WTC11 (cell line): ENCODE measurements around the gene SP7. TPM values are rescaled to one million over a fixed set of nuclear protein-coding genes. Genes with fewer than 3 reads are reported as not detected.

Source experiments
- ATAC-seq: fragments of 200-7000 bp; cut with Tn5 transposase; 2 replicates; pipeline ENCODE4 v1.10.0; 2021; ENCODE audit warnings: mild to moderate bottlenecking, moderate library complexity
- CTCF ChIA-PET: fragments of 300-600 bp; sonication (Branson Sonifier 250); formaldehyde crosslinking; loops from one replicate; lab custom pipeline; 2021; ENCODE audit warnings: antibody characterized with exemption; lab: Charles Lee
- POLR2A ChIA-PET: fragments of 350-600 bp; sonication (Branson Sonifier 250); formaldehyde crosslinking; loops from one replicate; lab custom pipeline; 2021; ENCODE audit warnings: antibody characterized with exemption; lab: Charles Lee
- DNase-seq: peaks from one replicate; pipeline ENCODE4 v3.0.0; 2021; ENCODE audit warnings: low spot score
- H3K27ac Mint-ChIP-seq: 2 replicates; pipeline ENCODE4 v1.8.0; 2021; ENCODE audit warnings: mixed read lengths
- H3K27me3 Mint-ChIP-seq: 2 replicates; pipeline ENCODE4 v1.8.0; 2021; ENCODE audit warnings: low read depth, mild to moderate bottlenecking, moderate library complexity, mixed read lengths
- H3K36me3 Mint-ChIP-seq: 2 replicates; pipeline ENCODE4 v1.8.0; 2021; ENCODE audit warnings: mixed read lengths
- H3K4me1 Mint-ChIP-seq: 2 replicates; pipeline ENCODE4 v1.8.0; 2022; ENCODE audit warnings: mixed read lengths
- H3K4me3 Mint-ChIP-seq: 2 replicates; pipeline ENCODE4 v1.8.0; 2021; ENCODE audit warnings: mild to moderate bottlenecking, moderate library complexity, mixed read lengths
- H3K9me3 Mint-ChIP-seq: 2 replicates; pipeline ENCODE4 v1.8.0; 2021; ENCODE audit warnings: mixed read lengths
- CREM ChIP-seq: sonication (generic); formaldehyde crosslinking; IDR thresholded peaks from 2 replicates; pipeline ENCODE4 v1.8.1; 2022; ENCODE audit warnings: mild to moderate bottlenecking, missing genetic modification reagents, moderate library complexity
- FOXJ3 ChIP-seq: sonication (generic); formaldehyde crosslinking; IDR thresholded peaks from 2 replicates; pipeline ENCODE4 v1.9.0; 2021; ENCODE audit warnings: missing genetic modification reagents, mild to moderate bottlenecking, borderline replicate concordance
- GTF2I ChIP-seq: fragments of 250-450 bp; sonication (Bioruptor Pico); conservative IDR thresholded peaks from 2 replicates; pipeline ENCODE4 v1.4.0; 2021; ENCODE audit warnings: mild to moderate bottlenecking
- MYBL2 ChIP-seq: sonication (generic); formaldehyde crosslinking; IDR thresholded peaks from 2 replicates; pipeline ENCODE4 v1.8.1; 2023; ENCODE audit warnings: mild to moderate bottlenecking, moderate library complexity, missing genetic modification reagents
- NR1H2 ChIP-seq: sonication (generic); formaldehyde crosslinking; IDR thresholded peaks from 2 replicates; pipeline ENCODE4 v1.9.0; 2021; ENCODE audit warnings: mild to moderate bottlenecking, moderate library complexity, missing genetic modification reagents
- TCF7 ChIP-seq: sonication (generic); formaldehyde crosslinking; IDR thresholded peaks from 2 replicates; pipeline ENCODE4 v1.8.0; 2022; ENCODE audit warnings: mild to moderate bottlenecking, low read depth, missing genetic modification reagents, moderate library complexity
- TP53 ChIP-seq: sonication (generic); formaldehyde crosslinking; IDR thresholded peaks from 2 replicates; pipeline ENCODE4 v1.8.1; 2023; ENCODE audit warnings: mild to moderate bottlenecking, missing genetic modification reagents
- ZNF121 ChIP-seq: sonication (generic); formaldehyde crosslinking; IDR thresholded peaks from 2 replicates; pipeline ENCODE4 v1.8.0; 2023; ENCODE audit warnings: missing genetic modification reagents
- ZNF138 ChIP-seq: sonication (generic); formaldehyde crosslinking; conservative IDR thresholded peaks from 2 replicates; pipeline ENCODE4 v1.8.1; 2022; ENCODE audit warnings: mild to moderate bottlenecking, moderate library complexity, missing genetic modification reagents
- ZNF232 ChIP-seq: sonication (generic); formaldehyde crosslinking; IDR thresholded peaks from 2 replicates; pipeline ENCODE4 v1.8.0; 2022; ENCODE audit warnings: mild to moderate bottlenecking, missing genetic modification reagents
- ZNF317 ChIP-seq: sonication (generic); formaldehyde crosslinking; IDR thresholded peaks from 2 replicates; pipeline ENCODE4 v1.8.1; 2023; ENCODE audit warnings: low read depth, mild to moderate bottlenecking, moderate library complexity, missing genetic modification reagents, borderline replicate concordance
- ZNF396 ChIP-seq: fragments of 250-450 bp; sonication (Bioruptor Pico); IDR thresholded peaks from 2 replicates; pipeline ENCODE4 v1.8.0; 2021; ENCODE audit warnings: mild to moderate bottlenecking, moderate library complexity, borderline replicate concordance
- ZNF671 ChIP-seq: fragments of 250-450 bp; sonication (Bioruptor Pico); IDR thresholded peaks from 2 replicates; pipeline ENCODE4 v1.8.0; 2021; ENCODE audit warnings: mild to moderate bottlenecking
- total RNA-seq: library from RNA; stranded (reverse); gene quantifications from 3 replicates; pipeline ENCODE4 v1.2.3, GENCODE V29; 2021
- TF ChIP-seq, protein P1 (sequence below): sonication (generic); formaldehyde crosslinking; IDR thresholded peaks from 2 replicates; pipeline ENCODE4 v1.8.0; 2023; ENCODE audit warnings: mild to moderate bottlenecking, missing genetic modification reagents
- TF ChIP-seq, protein P2 (sequence below): sonication (generic); formaldehyde crosslinking; IDR thresholded peaks from 2 replicates; pipeline ENCODE4 v1.8.0; 2022; ENCODE audit warnings: mild to moderate bottlenecking, missing genetic modification reagents
- TF ChIP-seq, protein P3 (sequence below): sonication (generic); formaldehyde crosslinking; IDR thresholded peaks from 2 replicates; pipeline ENCODE4 v1.8.1; 2023; ENCODE audit warnings: mild to moderate bottlenecking, missing genetic modification reagents
- TF ChIP-seq, protein P4 (sequence below): fragments of 250-450 bp; sonication (Bioruptor Pico); IDR thresholded peaks from 2 replicates; pipeline ENCODE4 v1.9.0; 2021; ENCODE audit warnings: moderate library complexity, mild to moderate bottlenecking, inconsistent platforms, borderline replicate concordance
- TF ChIP-seq, protein P5 (sequence below): fragments of 250-450 bp; sonication (Bioruptor Pico); IDR thresholded peaks from 2 replicates; pipeline ENCODE4 v1.9.0; 2021; ENCODE audit warnings: mild to moderate bottlenecking, borderline replicate concordance
- TF ChIP-seq, protein P6 (sequence below): fragments of 250-450 bp; sonication (Bioruptor Pico); IDR thresholded peaks from 2 replicates; pipeline ENCODE4 v2.1.2; 2022; ENCODE audit warnings: mild to moderate bottlenecking, moderate library complexity
- TF ChIP-seq, protein P7 (sequence below): fragments of 250-450 bp; sonication (Bioruptor Pico); IDR thresholded peaks from 2 replicates; pipeline ENCODE4 v1.9.0; 2021; ENCODE audit warnings: mild to moderate bottlenecking
- TF ChIP-seq, protein P8 (sequence below): sonication (generic); formaldehyde crosslinking; IDR thresholded peaks from 2 replicates; pipeline ENCODE4 v1.8.1; 2022; ENCODE audit warnings: mild to moderate bottlenecking, moderate library complexity, missing genetic modification reagents

SP7 gene
- total RNA-seq, 1 experiment from 2014 or later = 0.09 TPM

DNA sequence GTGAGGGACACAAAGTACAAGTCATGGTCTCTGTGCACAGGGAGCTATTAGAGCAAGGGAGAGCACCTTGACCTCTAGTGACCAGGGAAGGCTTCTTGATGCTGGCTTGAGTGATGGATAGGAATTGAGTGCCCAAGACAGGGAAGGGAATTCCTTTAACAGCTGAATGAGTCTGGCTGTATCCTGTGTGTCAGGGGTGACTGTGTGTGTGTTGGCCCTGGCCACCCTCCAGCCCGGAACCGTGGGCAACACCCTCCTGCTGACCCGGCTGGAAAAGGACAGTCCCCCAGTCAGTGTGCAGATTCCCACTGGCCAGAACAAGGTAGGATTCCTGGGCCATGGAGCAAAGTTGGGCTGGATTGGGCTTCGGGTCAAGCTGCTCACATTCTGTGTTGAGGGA is 46.3 kb downstream of the SP7 start:
- peaks cover 49% of the 10 kb centered on the region for H3K36me3 Mint-ChIP-seq
- H3K4me3 Mint-ChIP-seq = no peak overlapping the region
- CTCF ChIA-PET = interaction anchor here (1.5 to 15.2 kb wide), 3 partner anchors 22 to 93 kb away, joined by 3 to 161 read pairs (median 5); no protein-coding TSS in a partner anchor

DNA sequence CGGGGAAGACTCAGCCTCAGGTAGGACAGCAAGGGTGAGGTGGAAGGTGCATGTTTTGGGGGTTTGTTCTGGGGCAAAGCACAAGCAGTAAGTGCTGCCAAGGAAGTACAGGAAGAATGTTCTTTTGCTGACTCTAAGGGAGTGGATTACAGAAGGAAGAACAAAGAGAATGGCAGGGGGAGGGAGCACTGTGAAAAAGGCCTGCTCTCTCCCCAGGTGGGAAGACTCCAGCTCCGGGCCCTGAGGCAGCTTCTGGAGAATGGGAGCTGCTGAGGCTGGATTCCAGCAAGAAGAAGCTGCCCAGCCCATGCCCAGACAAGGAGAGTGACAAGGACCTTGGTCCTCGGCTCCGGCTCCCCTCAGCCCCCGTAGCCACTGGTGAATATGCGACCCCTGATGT is 47.8 kb downstream of the SP7 start:
- ChIA-PET CTCF (interaction anchor here (0.7 to 15.2 kb wide), 4 partner anchors 11 to 113 kb away, joined by 3 to 161 read pairs (median 4); partner anchors contain the start of gene MYG1), POLR2A (no interaction called here)
- Mint-ChIP-seq H3K4me1 (no peaks in the 10 kb centered on the region), H3K27me3 (no peaks in the 10 kb centered on the region), H3K27ac (peak overlapping the region; percentile 25; the same call in 1 of the 2 replicates), H3K4me3 (no peak overlapping the region), H3K9me3 (no peaks in the 10 kb centered on the region), H3K36me3 (peaks cover 60% of the 10 kb centered on the region)
- no peak for DNase-seq
- ATAC-seq = no peak
- TF ChIP-seq, protein P1, sequence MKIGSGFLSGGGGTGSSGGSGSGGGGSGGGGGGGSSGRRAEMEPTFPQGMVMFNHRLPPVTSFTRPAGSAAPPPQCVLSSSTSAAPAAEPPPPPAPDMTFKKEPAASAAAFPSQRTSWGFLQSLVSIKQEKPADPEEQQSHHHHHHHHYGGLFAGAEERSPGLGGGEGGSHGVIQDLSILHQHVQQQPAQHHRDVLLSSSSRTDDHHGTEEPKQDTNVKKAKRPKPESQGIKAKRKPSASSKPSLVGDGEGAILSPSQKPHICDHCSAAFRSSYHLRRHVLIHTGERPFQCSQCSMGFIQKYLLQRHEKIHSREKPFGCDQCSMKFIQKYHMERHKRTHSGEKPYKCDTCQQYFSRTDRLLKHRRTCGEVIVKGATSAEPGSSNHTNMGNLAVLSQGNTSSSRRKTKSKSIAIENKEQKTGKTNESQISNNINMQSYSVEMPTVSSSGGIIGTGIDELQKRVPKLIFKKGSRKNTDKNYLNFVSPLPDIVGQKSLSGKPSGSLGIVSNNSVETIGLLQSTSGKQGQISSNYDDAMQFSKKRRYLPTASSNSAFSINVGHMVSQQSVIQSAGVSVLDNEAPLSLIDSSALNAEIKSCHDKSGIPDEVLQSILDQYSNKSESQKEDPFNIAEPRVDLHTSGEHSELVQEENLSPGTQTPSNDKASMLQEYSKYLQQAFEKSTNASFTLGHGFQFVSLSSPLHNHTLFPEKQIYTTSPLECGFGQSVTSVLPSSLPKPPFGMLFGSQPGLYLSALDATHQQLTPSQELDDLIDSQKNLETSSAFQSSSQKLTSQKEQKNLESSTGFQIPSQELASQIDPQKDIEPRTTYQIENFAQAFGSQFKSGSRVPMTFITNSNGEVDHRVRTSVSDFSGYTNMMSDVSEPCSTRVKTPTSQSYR (CRISPR knock-in tag) = no peak
- TF ChIP-seq ZNF121 (CRISPR knock-in tag) (no peak), MYBL2 (CRISPR knock-in tag) (no peak), FOXJ3 (CRISPR knock-in tag) (no peak)
- TF ChIP-seq, protein P2, sequence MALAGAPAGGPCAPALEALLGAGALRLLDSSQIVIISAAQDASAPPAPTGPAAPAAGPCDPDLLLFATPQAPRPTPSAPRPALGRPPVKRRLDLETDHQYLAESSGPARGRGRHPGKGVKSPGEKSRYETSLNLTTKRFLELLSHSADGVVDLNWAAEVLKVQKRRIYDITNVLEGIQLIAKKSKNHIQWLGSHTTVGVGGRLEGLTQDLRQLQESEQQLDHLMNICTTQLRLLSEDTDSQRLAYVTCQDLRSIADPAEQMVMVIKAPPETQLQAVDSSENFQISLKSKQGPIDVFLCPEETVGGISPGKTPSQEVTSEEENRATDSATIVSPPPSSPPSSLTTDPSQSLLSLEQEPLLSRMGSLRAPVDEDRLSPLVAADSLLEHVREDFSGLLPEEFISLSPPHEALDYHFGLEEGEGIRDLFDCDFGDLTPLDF (CRISPR knock-in tag) = no peak
- TF ChIP-seq, protein P3, sequence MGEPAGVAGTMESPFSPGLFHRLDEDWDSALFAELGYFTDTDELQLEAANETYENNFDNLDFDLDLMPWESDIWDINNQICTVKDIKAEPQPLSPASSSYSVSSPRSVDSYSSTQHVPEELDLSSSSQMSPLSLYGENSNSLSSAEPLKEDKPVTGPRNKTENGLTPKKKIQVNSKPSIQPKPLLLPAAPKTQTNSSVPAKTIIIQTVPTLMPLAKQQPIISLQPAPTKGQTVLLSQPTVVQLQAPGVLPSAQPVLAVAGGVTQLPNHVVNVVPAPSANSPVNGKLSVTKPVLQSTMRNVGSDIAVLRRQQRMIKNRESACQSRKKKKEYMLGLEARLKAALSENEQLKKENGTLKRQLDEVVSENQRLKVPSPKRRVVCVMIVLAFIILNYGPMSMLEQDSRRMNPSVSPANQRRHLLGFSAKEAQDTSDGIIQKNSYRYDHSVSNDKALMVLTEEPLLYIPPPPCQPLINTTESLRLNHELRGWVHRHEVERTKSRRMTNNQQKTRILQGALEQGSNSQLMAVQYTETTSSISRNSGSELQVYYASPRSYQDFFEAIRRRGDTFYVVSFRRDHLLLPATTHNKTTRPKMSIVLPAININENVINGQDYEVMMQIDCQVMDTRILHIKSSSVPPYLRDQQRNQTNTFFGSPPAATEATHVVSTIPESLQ (CRISPR knock-in tag) = no peak
- TF ChIP-seq, protein P4, sequence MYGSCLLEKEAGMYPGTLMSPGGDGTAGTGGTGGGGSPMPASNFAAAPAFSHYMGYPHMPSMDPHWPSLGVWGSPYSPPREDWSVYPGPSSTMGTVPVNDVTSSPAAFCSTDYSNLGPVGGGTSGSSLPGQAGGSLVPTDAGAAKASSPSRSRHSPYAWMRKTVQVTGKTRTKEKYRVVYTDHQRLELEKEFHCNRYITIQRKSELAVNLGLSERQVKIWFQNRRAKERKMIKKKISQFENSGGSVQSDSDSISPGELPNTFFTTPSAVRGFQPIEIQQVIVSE = no peak
- TF ChIP-seq, protein P5, sequence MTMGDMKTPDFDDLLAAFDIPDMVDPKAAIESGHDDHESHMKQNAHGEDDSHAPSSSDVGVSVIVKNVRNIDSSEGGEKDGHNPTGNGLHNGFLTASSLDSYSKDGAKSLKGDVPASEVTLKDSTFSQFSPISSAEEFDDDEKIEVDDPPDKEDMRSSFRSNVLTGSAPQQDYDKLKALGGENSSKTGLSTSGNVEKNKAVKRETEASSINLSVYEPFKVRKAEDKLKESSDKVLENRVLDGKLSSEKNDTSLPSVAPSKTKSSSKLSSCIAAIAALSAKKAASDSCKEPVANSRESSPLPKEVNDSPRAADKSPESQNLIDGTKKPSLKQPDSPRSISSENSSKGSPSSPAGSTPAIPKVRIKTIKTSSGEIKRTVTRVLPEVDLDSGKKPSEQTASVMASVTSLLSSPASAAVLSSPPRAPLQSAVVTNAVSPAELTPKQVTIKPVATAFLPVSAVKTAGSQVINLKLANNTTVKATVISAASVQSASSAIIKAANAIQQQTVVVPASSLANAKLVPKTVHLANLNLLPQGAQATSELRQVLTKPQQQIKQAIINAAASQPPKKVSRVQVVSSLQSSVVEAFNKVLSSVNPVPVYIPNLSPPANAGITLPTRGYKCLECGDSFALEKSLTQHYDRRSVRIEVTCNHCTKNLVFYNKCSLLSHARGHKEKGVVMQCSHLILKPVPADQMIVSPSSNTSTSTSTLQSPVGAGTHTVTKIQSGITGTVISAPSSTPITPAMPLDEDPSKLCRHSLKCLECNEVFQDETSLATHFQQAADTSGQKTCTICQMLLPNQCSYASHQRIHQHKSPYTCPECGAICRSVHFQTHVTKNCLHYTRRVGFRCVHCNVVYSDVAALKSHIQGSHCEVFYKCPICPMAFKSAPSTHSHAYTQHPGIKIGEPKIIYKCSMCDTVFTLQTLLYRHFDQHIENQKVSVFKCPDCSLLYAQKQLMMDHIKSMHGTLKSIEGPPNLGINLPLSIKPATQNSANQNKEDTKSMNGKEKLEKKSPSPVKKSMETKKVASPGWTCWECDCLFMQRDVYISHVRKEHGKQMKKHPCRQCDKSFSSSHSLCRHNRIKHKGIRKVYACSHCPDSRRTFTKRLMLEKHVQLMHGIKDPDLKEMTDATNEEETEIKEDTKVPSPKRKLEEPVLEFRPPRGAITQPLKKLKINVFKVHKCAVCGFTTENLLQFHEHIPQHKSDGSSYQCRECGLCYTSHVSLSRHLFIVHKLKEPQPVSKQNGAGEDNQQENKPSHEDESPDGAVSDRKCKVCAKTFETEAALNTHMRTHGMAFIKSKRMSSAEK (CRISPR knock-in tag) = no peak

More for the DNA sequence above, 46.3 kb downstream of the SP7 start:
- Mint-ChIP-seq H3K27me3 (no peaks in the 10 kb centered on the region), H3K9me3 (no peaks in the 10 kb centered on the region), H3K4me1 (peaks cover 2% of the 10 kb centered on the region), H3K27ac (no peak overlapping the region)
- no peak for ATAC-seq
- TF ChIP-seq, protein P6, sequence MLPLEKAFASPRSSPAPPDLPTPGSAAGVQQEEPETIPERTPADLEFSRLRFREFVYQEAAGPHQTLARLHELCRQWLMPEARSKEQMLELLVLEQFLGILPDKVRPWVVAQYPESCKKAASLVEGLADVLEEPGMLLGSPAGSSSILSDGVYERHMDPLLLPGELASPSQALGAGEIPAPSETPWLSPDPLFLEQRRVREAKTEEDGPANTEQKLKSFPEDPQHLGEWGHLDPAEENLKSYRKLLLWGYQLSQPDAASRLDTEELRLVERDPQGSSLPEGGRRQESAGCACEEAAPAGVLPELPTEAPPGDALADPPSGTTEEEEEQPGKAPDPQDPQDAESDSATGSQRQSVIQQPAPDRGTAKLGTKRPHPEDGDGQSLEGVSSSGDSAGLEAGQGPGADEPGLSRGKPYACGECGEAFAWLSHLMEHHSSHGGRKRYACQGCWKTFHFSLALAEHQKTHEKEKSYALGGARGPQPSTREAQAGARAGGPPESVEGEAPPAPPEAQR (CRISPR knock-in tag) = no peak
- no peak for TF ChIP-seq NR1H2 (CRISPR knock-in tag)
- TF ChIP-seq, protein P7, sequence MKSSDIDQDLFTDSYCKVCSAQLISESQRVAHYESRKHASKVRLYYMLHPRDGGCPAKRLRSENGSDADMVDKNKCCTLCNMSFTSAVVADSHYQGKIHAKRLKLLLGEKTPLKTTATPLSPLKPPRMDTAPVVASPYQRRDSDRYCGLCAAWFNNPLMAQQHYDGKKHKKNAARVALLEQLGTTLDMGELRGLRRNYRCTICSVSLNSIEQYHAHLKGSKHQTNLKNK = no peak
- TF ChIP-seq ZNF138 (CRISPR knock-in tag) = no peak
- TF ChIP-seq, protein P8, sequence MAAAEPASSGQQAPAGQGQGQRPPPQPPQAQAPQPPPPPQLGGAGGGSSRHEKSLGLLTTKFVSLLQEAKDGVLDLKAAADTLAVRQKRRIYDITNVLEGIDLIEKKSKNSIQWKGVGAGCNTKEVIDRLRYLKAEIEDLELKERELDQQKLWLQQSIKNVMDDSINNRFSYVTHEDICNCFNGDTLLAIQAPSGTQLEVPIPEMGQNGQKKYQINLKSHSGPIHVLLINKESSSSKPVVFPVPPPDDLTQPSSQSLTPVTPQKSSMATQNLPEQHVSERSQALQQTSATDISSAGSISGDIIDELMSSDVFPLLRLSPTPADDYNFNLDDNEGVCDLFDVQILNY (CRISPR knock-in tag) = no peak
- TF ChIP-seq, protein P2 (CRISPR knock-in tag) = no peak
- no peak for TF ChIP-seq ZNF232 (CRISPR knock-in tag)
- TF ChIP-seq ZNF671 (CRISPR knock-in tag) = no peak
- no peak for TF ChIP-seq ZNF317 (CRISPR knock-in tag)
- TF ChIP-seq CREM = no peak
- TF ChIP-seq TCF7 (CRISPR knock-in tag) = no peak
- TF ChIP-seq GTF2I (CRISPR knock-in tag) = no peak
- no peak for TF ChIP-seq TP53 (CRISPR knock-in tag)
- TF ChIP-seq ZNF396 (CRISPR knock-in tag) = no peak
- DNase-seq = no peak
- POLR2A ChIA-PET = no interaction called here
